AG09309 (cell line): ENCODE data around the gene POLR3A.

Experiments used
- DNase-seq: peaks from one replicate; pipeline ENCODE4 v3.0.0-alpha.2; 2010; ENCODE audit warnings: low read depth
- H3K4me3 ChIP-seq: 2 replicates; pipeline ENCODE4 v1.5.1; 2011; ENCODE audit warnings: mild to moderate bottlenecking, low read depth, low read length, moderate library complexity; ENCODE audit not compliant: control insufficient read depth
- CTCF ChIP-seq: IDR thresholded peaks from 2 replicates; pipeline ENCODE4 v1.5.1; 2011; ENCODE audit warnings: mild to moderate bottlenecking, low read depth, low read length, inconsistent platforms; ENCODE audit not compliant: insufficient read depth, control insufficient read depth; ENCODE audit errors: missing control alignments

The POLR3A gene

DNA sequence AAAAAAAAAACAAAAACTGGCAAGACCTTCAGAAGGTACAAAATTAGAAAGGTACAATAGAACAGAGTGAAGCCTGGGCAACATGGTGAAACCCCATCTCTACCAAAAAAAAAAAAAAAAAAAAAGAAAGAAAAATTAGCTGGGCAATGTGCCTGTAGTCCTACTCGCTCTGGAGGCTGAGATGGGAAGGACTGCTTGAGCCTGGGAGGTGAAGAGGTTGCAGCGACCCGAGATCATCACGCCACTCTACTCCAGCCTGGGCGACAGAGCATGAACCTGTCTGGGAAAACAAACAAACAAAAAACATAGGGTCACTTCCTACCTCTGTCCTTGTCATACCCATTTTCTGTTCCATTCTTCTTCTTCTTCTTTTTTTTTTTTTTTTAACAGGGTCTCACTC lies 57.2 kb downstream of the POLR3A start:
- TF ChIP-seq CTCF, result no peak
- H3K4me3 ChIP-seq, result no peak overlapping the region
- DNase-seq, result no peak

- TF ChIP-seq CTCF, result no peak
- H3K4me3 ChIP-seq, result no peak overlapping the region
- no peak for DNase-seq
Observed at GRCh38 chr10:77971804-77972144, 57.5 kb downstream of the POLR3A start.

DNA sequence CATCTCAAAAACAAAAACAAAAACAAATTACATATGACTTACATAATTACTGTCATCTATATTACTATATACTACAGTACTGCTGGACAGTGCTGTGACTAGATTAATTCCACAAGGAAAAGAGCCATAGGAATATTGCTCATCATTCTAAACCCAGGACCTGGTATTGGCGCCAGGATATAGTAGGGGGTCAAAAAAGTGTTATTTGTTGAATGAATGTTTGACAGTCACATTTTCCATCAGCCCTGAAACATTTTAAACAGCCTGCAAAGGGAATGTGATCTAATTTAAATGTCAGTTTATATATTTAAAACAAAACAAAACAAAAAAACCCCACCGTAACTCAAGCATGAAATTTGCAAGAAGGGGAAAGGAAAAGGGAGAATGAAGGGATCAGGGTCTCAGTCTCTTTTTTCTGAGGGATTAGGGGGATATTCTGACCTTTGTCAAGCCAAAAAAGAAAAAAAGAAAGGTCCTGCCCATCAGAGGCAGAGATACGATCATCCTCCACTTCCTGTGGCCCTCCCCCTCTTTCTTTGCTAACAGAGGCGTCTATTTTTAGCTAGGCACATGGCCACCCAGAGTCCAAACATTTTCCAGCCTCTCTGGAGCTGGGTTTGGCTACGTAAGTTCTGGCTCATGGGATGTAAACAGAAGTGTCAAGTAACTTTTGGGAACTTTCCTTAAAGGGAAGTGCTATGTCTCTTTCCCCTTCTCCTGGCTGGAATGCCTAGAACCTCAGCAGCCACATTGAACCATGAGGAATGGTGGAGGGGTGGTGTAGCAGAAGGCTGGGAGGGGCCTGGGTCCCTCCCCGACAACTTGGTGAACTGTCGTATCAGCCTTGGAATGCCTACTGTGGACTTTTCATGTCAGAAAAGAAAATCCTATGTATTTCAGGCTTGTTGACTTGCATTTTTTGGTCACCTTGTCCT lies 58.2 kb downstream of the POLR3A start:
- peak; percentile 81 for DNase-seq
- TF ChIP-seq CTCF, result no peak
- no peak overlapping the region; the same call in 1 of the 2 replicates for H3K4me3 ChIP-seq

- no peak for TF ChIP-seq CTCF
Observed at GRCh38 chr10:77969114-77969513, 60.2 kb downstream of the POLR3A start.

GRCh38 chr10:77967611-77968022 lies 61.7 kb downstream of the POLR3A start:
- no peak for DNase-seq
- no peak overlapping the region for H3K4me3 ChIP-seq
- TF ChIP-seq CTCF, result no peak

More at GRCh38 chr10:77969114-77969513, 60.2 kb downstream of the POLR3A start:
- no peak for DNase-seq
- no peak overlapping the region for H3K4me3 ChIP-seq

- no peak for TF ChIP-seq CTCF
- H3K4me3 ChIP-seq, result no peak overlapping the region
- peak; percentile 57 for DNase-seq
Observed at GRCh38 chr10:77965294-77965693, 64.0 kb downstream of the POLR3A start.
